SH-SY5Y (cell line): ENCODE measurements around the gene ADGRL3.

ENCODE experiments used
- GATA2 ChIP-seq: IDR thresholded peaks from 2 replicates; pipeline ENCODE4 v1.6.1; 2011; ENCODE audit warnings: mild to moderate bottlenecking, low read depth, low read length
- GATA3 ChIP-seq: IDR thresholded peaks from 2 replicates; pipeline ENCODE4 v1.6.1; 2011; ENCODE audit warnings: low read depth, mild to moderate bottlenecking, low read length, moderate library complexity

DNA sequence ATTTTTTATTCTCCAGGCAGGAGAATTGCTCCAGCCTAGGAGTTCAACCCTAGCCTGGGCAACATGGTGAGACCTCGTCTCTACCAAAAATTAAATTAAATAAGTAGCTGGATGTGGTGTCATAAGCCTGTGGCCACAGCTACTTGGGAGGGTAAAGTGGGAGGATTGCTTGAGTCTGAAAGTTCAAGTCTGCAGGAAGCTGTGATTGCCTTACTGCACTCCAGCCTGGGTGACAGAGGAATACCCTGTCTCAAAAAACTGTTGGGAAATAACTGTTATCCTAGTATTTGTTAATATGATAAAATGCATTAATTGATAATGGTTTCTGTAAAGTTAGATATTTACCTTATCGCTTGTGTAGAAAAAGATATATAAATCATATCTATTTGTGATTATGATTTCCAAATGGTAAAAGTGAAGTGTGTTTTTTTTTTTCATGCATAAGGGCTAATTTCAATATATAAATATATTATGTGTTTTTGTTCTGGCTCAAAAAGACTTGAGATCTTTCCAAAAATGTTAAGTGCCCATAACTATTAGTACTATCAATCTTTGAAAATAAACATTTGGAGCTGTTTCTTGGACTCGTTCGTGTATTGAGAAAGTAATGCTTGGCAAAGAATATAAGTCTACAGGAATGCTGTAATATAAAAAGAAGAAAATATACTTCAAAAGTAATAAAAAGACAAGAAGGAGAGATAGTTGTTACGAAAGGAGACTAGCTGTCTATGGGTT lies 396.6 kb downstream of the ADGRL3 start:
- TF ChIP-seq GATA2: no peak
- no peak for TF ChIP-seq GATA3
